Subcutaneous adipose tissue (tissue), 4 donors: ENCODE data around the gene SCMH1. TPM values are rescaled to one million over a fixed set of nuclear protein-coding genes. Genes with fewer than 3 reads are reported as not detected.

Source experiments
- total RNA-seq, 4 donors: library from RNA; depleted of rRNA; stranded (reverse); fragments of >200 nt; gene quantifications; one replicate each; pipeline ENCODE4 v1.1.0, GENCODE V29; 2016
- TF ChIP-seq, protein P1 (sequence below): fragments of 450-650 bp; IDR thresholded peaks from one replicate; pipeline ENCODE4 v1.5.1; 2016; ENCODE audit warnings: low read depth, mild to moderate bottlenecking, control low read depth, antibody characterized with exemption, moderate library complexity

The SCMH1 gene
- total RNA-seq, 4 donors from 2014 or later = 27.7 to 47.3 (median 46.1) TPM

GRCh38 chr1:41006942-41007865 is 234.9 kb downstream of the SCMH1 start:
- TF ChIP-seq, protein P1, sequence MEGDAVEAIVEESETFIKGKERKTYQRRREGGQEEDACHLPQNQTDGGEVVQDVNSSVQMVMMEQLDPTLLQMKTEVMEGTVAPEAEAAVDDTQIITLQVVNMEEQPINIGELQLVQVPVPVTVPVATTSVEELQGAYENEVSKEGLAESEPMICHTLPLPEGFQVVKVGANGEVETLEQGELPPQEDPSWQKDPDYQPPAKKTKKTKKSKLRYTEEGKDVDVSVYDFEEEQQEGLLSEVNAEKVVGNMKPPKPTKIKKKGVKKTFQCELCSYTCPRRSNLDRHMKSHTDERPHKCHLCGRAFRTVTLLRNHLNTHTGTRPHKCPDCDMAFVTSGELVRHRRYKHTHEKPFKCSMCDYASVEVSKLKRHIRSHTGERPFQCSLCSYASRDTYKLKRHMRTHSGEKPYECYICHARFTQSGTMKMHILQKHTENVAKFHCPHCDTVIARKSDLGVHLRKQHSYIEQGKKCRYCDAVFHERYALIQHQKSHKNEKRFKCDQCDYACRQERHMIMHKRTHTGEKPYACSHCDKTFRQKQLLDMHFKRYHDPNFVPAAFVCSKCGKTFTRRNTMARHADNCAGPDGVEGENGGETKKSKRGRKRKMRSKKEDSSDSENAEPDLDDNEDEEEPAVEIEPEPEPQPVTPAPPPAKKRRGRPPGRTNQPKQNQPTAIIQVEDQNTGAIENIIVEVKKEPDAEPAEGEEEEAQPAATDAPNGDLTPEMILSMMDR = no peak

GRCh38 chr1:41005876-41006275 is 236.2 kb downstream of the SCMH1 start:
- TF ChIP-seq, protein P1 = no peak

- TF ChIP-seq, protein P1 = no peak
Measured at GRCh38 chr1:41003640-41004220, 238.4 kb downstream of the SCMH1 start.

- TF ChIP-seq, protein P1 = no peak
Measured at GRCh38 chr1:41003127-41003639, 238.9 kb downstream of the SCMH1 start.

GRCh38 chr1:40998668-40999067 is 243.4 kb downstream of the SCMH1 start:
- TF ChIP-seq, protein P1 = no peak

DNA sequence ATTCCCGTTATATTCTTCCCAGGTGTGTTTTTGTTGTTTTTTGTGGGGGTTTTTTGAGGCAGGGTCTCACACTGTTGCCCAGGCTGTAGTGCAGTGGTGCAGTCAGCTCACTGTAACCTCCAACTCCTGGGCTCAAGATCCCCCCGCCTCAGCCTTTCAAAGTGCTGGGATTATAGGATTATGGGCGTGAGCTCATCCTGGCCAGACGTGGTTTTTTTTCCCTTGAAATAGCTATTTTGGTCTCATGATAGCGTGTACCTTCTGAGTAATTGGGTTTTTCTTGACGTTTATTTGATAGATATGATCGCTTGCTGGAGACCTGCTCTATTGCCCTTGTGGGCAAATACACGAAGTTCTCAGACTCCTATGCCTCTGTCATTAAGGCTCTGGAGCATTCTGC is 245.0 kb downstream of the SCMH1 start:
- TF ChIP-seq, protein P1 = no peak

- TF ChIP-seq, protein P1 = no peak
Measured at GRCh38 chr1:40989066-40989465, 253.0 kb downstream of the SCMH1 start.
